ENCODE results near the gene ADAMTS2. TPM values are rescaled to one million over a fixed set of nuclear protein-coding genes. Genes with fewer than 3 reads are reported as not detected.
"Not testable (repeated sequence)": the region's sequence is repeated elsewhere in the genome, so short reads cannot be mapped to it uniquely, and the experiment has no call there.

ADAMTS2 gene
- total RNA-seq, 2 experiments from 2014 or later, result not detected

- DNase-seq (no peak), ATAC-seq (no peak)
- no peak overlapping the region for H3K27ac Mint-ChIP-seq
- no peaks in the 10 kb centered on the region for H3K27me3 Mint-ChIP-seq (ENCODE audit: low read depth)
- no peak overlapping the region for H3K4me3 Mint-ChIP-seq
- no peaks in the 10 kb centered on the region for H3K4me1 Mint-ChIP-seq (ENCODE audit: low read depth)
- peaks cover 22% of the 10 kb centered on the region for H3K9me3 Mint-ChIP-seq (ENCODE audit: insufficient read depth)
- ChIA-PET CTCF (no interaction called here), POLR2A (no interaction called here)
- H3K36me3 Mint-ChIP-seq (ENCODE audit: low read depth), result no peaks in the 10 kb centered on the region
These were observed 230.5 kb downstream of the ADAMTS2 start for GRCh38 chr5:179114756-179115155.

- Mint-ChIP-seq H3K27me3 (ENCODE audit: low read depth) (no peaks in the 10 kb centered on the region), H3K9me3 (ENCODE audit: insufficient read depth) (peaks cover 21% of the 10 kb centered on the region), H3K4me1 (ENCODE audit: low read depth) (no peaks in the 10 kb centered on the region), H3K27ac (no peak overlapping the region), H3K36me3 (ENCODE audit: low read depth) (no peaks in the 10 kb centered on the region), H3K4me3 (no peak overlapping the region)
- DNase-seq (peak; percentile 14), ATAC-seq (no peak)
- ChIA-PET CTCF (no interaction called here), POLR2A (no interaction called here)
These were observed 231.2 kb downstream of the ADAMTS2 start for GRCh38 chr5:179113945-179114641.

- ChIA-PET CTCF (no interaction called here), POLR2A (no interaction called here)
- Mint-ChIP-seq H3K9me3 (ENCODE audit: insufficient read depth) (peaks cover 21% of the 10 kb centered on the region), H3K27me3 (ENCODE audit: low read depth) (no peaks in the 10 kb centered on the region), H3K27ac (no peak overlapping the region), H3K4me1 (ENCODE audit: low read depth) (no peaks in the 10 kb centered on the region), H3K36me3 (ENCODE audit: low read depth) (no peaks in the 10 kb centered on the region), H3K4me3 (no peak overlapping the region)
- DNase-seq, result peak; percentile 4
- ATAC-seq, result no peak
These were observed 232.1 kb downstream of the ADAMTS2 start for GRCh38 chr5:179113143-179113530.

- H3K27ac Mint-ChIP-seq, result no peak overlapping the region
These were observed 232.7 kb downstream of the ADAMTS2 start for GRCh38 chr5:179112469-179113142.

GRCh38 chr5:179111267-179112207 is 233.7 kb downstream of the ADAMTS2 start:
- no peak overlapping the region for H3K4me3 Mint-ChIP-seq
- H3K9me3 Mint-ChIP-seq (ENCODE audit: insufficient read depth), result peaks cover 30% of the 10 kb centered on the region
- H3K36me3 Mint-ChIP-seq (ENCODE audit: low read depth), result no peaks in the 10 kb centered on the region
- H3K27me3 Mint-ChIP-seq (ENCODE audit: low read depth), result no peaks in the 10 kb centered on the region
- ChIA-PET POLR2A (no interaction called here), CTCF (no interaction called here)
- no peak overlapping the region for H3K27ac Mint-ChIP-seq
- ATAC-seq, result no peak
- peak; percentile 9 for DNase-seq
- H3K4me1 Mint-ChIP-seq (ENCODE audit: low read depth), result no peaks in the 10 kb centered on the region

More at GRCh38 chr5:179112469-179113142, 232.7 kb downstream of the ADAMTS2 start:
- Mint-ChIP-seq H3K9me3 (ENCODE audit: insufficient read depth) (peaks cover 23% of the 10 kb centered on the region), H3K27me3 (ENCODE audit: low read depth) (no peaks in the 10 kb centered on the region), H3K4me1 (ENCODE audit: low read depth) (no peaks in the 10 kb centered on the region), H3K4me3 (no peak overlapping the region), H3K36me3 (ENCODE audit: low read depth) (no peaks in the 10 kb centered on the region)
- DNase-seq (peak; percentile 9), ATAC-seq (no peak)
- POLR2A ChIA-PET, result no interaction called here
- CTCF ChIA-PET, result no interaction called here

- POLR2A ChIA-PET, result no interaction called here
- Mint-ChIP-seq H3K9me3 (ENCODE audit: insufficient read depth) (peaks cover 30% of the 10 kb centered on the region), H3K4me1 (ENCODE audit: low read depth) (no peaks in the 10 kb centered on the region), H3K27ac (no peak overlapping the region), H3K27me3 (ENCODE audit: low read depth) (no peaks in the 10 kb centered on the region), H3K4me3 (no peak overlapping the region), H3K36me3 (ENCODE audit: low read depth) (no peaks in the 10 kb centered on the region)
- CTCF ChIA-PET, result no interaction called here
- DNase-seq (no peak), ATAC-seq (no peak)
These were observed 234.7 kb downstream of the ADAMTS2 start for GRCh38 chr5:179110528-179110927.

GRCh38 chr5:179101282-179101681 is 244.0 kb downstream of the ADAMTS2 start:
- H3K27me3 Mint-ChIP-seq (ENCODE audit: low read depth); DNase-seq; CTCF ChIA-PET; H3K36me3 Mint-ChIP-seq (ENCODE audit: low read depth); H3K27ac Mint-ChIP-seq; H3K4me3 Mint-ChIP-seq; POLR2A ChIA-PET; H3K4me1 Mint-ChIP-seq (ENCODE audit: low read depth); ATAC-seq: not testable (repeated sequence)
- peaks cover 31% of the 10 kb centered on the region for H3K9me3 Mint-ChIP-seq (ENCODE audit: insufficient read depth)

- CTCF ChIA-PET, result no interaction called here
- no peak for ATAC-seq
- H3K4me3 Mint-ChIP-seq, result no peak overlapping the region
- no peaks in the 10 kb centered on the region for H3K36me3 Mint-ChIP-seq (ENCODE audit: low read depth)
- H3K27me3 Mint-ChIP-seq (ENCODE audit: low read depth), result no peaks in the 10 kb centered on the region
- POLR2A ChIA-PET, result no interaction called here
- H3K27ac Mint-ChIP-seq, result no peak overlapping the region
- no peak for DNase-seq
- peaks cover 62% of the 10 kb centered on the region for H3K9me3 Mint-ChIP-seq (ENCODE audit: insufficient read depth)
- H3K4me1 Mint-ChIP-seq (ENCODE audit: low read depth), result no peaks in the 10 kb centered on the region
These were observed 255.8 kb downstream of the ADAMTS2 start for GRCh38 chr5:179089502-179089901.

GRCh38 chr5:179080724-179081123 is 264.5 kb downstream of the ADAMTS2 start:
- Mint-ChIP-seq H3K27me3 (ENCODE audit: low read depth) (no peaks in the 10 kb centered on the region), H3K4me3 (no peak overlapping the region), H3K9me3 (ENCODE audit: insufficient read depth) (peaks cover 69% of the 10 kb centered on the region), H3K4me1 (ENCODE audit: low read depth) (no peaks in the 10 kb centered on the region), H3K36me3 (ENCODE audit: low read depth) (peaks cover 57% of the 10 kb centered on the region), H3K27ac (no peak overlapping the region)
- ATAC-seq, result no peak
- POLR2A ChIA-PET, result no interaction called here
- DNase-seq, result no peak
- CTCF ChIA-PET, result no interaction called here

GRCh38 chr5:179079165-179079987 is 265.9 kb downstream of the ADAMTS2 start:
- no peak for ATAC-seq
- peaks cover 65% of the 10 kb centered on the region for H3K36me3 Mint-ChIP-seq (ENCODE audit: low read depth)
- no peak overlapping the region for H3K27ac Mint-ChIP-seq
- H3K27me3 Mint-ChIP-seq (ENCODE audit: low read depth), result no peaks in the 10 kb centered on the region
- no peak overlapping the region for H3K4me3 Mint-ChIP-seq
- no peaks in the 10 kb centered on the region for H3K4me1 Mint-ChIP-seq (ENCODE audit: low read depth)
- POLR2A ChIA-PET, result no interaction called here
- DNase-seq, result no peak
- CTCF ChIA-PET, result no interaction called here
- peaks cover 70% of the 10 kb centered on the region for H3K9me3 Mint-ChIP-seq (ENCODE audit: insufficient read depth)

GRCh38 chr5:179065703-179066102 is 279.6 kb downstream of the ADAMTS2 start:
- ChIA-PET POLR2A (no interaction called here), CTCF (no interaction called here)
- no peak overlapping the region for H3K4me3 Mint-ChIP-seq
- H3K27me3 Mint-ChIP-seq (ENCODE audit: low read depth), result no peaks in the 10 kb centered on the region
- peaks cover 62% of the 10 kb centered on the region for H3K9me3 Mint-ChIP-seq (ENCODE audit: insufficient read depth)
- H3K4me1 Mint-ChIP-seq (ENCODE audit: low read depth), result peaks cover 12% of the 10 kb centered on the region
- H3K36me3 Mint-ChIP-seq (ENCODE audit: low read depth), result peaks cover 93% of the 10 kb centered on the region
- ATAC-seq (no peak), DNase-seq (no peak)
- H3K27ac Mint-ChIP-seq, result no peak overlapping the region

Measured in activated CD8-positive, alpha-beta T cell treated with anti-CD3 and anti-CD28 coated beads, Interleukin-2, amount 10 ng/mL, durations not matched to agents 7 days and 5 days (primary cell).